ENCODE data around the gene SF3B6. TPM values are rescaled to one million over a fixed set of nuclear protein-coding genes. Genes with fewer than 3 reads are reported as not detected.

Gene SF3B6
- total RNA-seq, 1 experiment from 2014 or later, result 123 TPM

DNA sequence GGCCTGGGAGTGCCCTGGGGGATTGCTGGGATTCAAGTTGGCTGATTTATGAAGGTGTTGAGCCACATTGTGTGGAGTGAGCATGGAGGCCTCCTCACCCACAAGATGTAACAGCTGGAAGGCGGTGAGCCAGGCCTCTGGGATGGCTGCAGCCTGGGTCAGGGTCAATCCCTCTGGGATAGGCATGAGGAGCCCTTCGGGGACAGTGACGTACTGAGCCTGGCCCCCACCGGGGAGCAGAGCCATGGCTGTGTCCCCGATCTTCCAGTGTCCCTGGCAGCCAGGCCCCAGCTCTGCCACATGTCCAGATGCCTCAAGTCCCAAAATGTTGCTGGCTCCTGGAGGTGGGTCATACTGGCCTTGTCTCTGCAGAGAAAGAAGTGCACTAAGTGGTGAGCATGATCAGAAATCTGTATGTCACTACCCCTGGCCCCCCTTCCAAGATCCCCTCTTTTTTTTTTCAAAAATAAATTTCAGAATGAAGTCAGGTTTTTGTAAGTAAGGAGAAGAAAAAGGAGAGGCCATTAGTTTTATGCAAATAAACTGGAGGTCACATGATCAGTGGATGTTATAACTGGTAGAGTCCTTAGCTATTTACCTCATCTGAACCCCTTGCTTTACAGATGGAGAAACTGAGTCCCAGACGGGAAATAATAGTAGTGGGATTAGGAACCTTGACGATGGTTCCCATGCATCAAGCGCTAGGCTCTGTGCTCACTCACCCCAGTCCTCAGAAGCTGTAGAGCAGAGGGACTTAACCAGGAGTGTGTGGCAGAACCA is 6.9 kb upstream of the SF3B6 start:
- no peaks in the 10 kb centered on the region for H3K27me3 ChIP-seq (ENCODE audit: insufficient read depth, low read depth)
- ChIA-PET CTCF (interaction anchor here (0.6 to 1.7 kb wide), 3 partner anchors 28 to 694 kb away, joined by 5 to 10 read pairs (median 10); no protein-coding TSS in a partner anchor), POLR2A (ENCODE audit: unreplicated experiment) (interaction anchor here (0.6 to 1.5 kb wide), 3 partner anchors 28 to 252 kb away, joined by 3 to 9 read pairs (median 4); partner anchors contain the start of gene WDCP)
- DNase-seq, result no peak
- H3K9me3 ChIP-seq (ENCODE audit: insufficient read depth, low read depth), result no peaks in the 10 kb centered on the region
- peak overlapping the region; percentile 86 for H3K4me2 ChIP-seq
- intact Hi-C loops (cut with micrococcal nuclease; ENCODE audit: unreplicated experiment), result loop anchor here (5.0 kb wide), 2 partner anchors 299 to 709 kb away; partner anchors contain the start of genes CENPO and PTRHD1
- peak overlapping the region; percentile 95 for H2AFZ ChIP-seq
- no peaks in the 10 kb centered on the region for H3K9me2 ChIP-seq (ENCODE audit: insufficient read depth)
- TF ChIP-seq, protein P1, sequence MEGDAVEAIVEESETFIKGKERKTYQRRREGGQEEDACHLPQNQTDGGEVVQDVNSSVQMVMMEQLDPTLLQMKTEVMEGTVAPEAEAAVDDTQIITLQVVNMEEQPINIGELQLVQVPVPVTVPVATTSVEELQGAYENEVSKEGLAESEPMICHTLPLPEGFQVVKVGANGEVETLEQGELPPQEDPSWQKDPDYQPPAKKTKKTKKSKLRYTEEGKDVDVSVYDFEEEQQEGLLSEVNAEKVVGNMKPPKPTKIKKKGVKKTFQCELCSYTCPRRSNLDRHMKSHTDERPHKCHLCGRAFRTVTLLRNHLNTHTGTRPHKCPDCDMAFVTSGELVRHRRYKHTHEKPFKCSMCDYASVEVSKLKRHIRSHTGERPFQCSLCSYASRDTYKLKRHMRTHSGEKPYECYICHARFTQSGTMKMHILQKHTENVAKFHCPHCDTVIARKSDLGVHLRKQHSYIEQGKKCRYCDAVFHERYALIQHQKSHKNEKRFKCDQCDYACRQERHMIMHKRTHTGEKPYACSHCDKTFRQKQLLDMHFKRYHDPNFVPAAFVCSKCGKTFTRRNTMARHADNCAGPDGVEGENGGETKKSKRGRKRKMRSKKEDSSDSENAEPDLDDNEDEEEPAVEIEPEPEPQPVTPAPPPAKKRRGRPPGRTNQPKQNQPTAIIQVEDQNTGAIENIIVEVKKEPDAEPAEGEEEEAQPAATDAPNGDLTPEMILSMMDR (conservative IDR thresholded peaks at IDR 0.05), result no peak
- peak overlapping the region; percentile 61 for H3K27ac ChIP-seq
- H4K20me1 ChIP-seq (ENCODE audit: insufficient read depth), result no peaks in the 10 kb centered on the region
- H3K79me2 ChIP-seq (ENCODE audit: low read depth), result no peaks in the 10 kb centered on the region
- H3F3A ChIP-seq (ENCODE audit: insufficient read depth, low read depth), result peaks cover 29% of the 10 kb centered on the region
- H3K4me3 ChIP-seq, result peak overlapping the region; percentile 71
- BruUV-seq (replicated peaks), result no TSS peak
- no peaks in the 10 kb centered on the region for H3K36me3 ChIP-seq (ENCODE audit: low read depth)
- H3K4me1 ChIP-seq (replicated peaks; ENCODE audit: insufficient read depth), result peaks cover 24% of the 10 kb centered on the region

GRCh38 chr2:24080701-24081100 is 4.6 kb upstream of the SF3B6 start:
- ChIA-PET POLR2A (ENCODE audit: unreplicated experiment) (no interaction called here), CTCF (no interaction called here)
- Histone ChIP-seq H4K20me1 (ENCODE audit: insufficient read depth) (no peaks in the 10 kb centered on the region), H3K9me3 (ENCODE audit: insufficient read depth, low read depth) (no peaks in the 10 kb centered on the region), H3K4me3 (no peak overlapping the region), H3K9me2 (ENCODE audit: insufficient read depth) (no peaks in the 10 kb centered on the region), H3F3A (ENCODE audit: insufficient read depth, low read depth) (peaks cover 43% of the 10 kb centered on the region), H3K36me3 (ENCODE audit: low read depth) (no peaks in the 10 kb centered on the region), H3K79me2 (ENCODE audit: low read depth) (peaks cover 2% of the 10 kb centered on the region), H3K27ac (no peak overlapping the region), H3K27me3 (ENCODE audit: insufficient read depth, low read depth) (no peaks in the 10 kb centered on the region), H3K4me2 (no peak overlapping the region), H3K4me1 (replicated peaks; ENCODE audit: insufficient read depth) (peaks cover 30% of the 10 kb centered on the region), H2AFZ (no peak overlapping the region)
- no TSS peak for BruUV-seq (replicated peaks)
- TF ChIP-seq, protein P1 (conservative IDR thresholded peaks at IDR 0.05), result no peak
- no peak for TF ChIP-seq EZH2 (IDR thresholded peaks at IDR 0.05; ENCODE audit: low read depth)
- intact Hi-C loops (cut with micrococcal nuclease; ENCODE audit: unreplicated experiment), result loop anchor here (5.0 kb wide), 2 partner anchors 302 to 712 kb away; partner anchors contain the start of genes CENPO and PTRHD1
- no peak for DNase-seq

DNA sequence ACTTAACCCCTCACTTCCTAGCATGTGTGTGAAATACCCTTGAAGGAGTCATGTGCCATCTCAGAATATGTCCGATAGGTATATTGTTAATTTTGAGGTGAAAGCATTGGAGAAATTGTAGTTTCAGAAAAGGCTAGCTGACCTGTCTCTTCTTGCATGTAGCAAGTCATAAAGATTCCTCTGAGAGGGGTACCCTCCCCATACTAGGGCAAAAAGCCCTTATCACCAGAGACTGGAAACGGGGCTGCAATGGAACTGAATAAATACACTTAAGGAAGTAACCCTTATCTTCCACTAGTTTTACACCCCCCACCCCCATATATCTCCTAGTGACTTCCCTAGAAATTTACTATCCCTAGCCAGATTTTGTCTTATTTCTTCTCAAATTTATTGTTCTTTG is 1.8 kb upstream of the SF3B6 start:
- POLR2A ChIA-PET (ENCODE audit: unreplicated experiment), result no interaction called here

More for the DNA sequence above, 1.8 kb upstream of the SF3B6 start:
- no peak for DNase-seq
- no peaks in the 10 kb centered on the region for H3K9me3 ChIP-seq (ENCODE audit: insufficient read depth, low read depth)
- peak overlapping the region; percentile 71 for H3K27ac ChIP-seq
- CTCF ChIA-PET, result no interaction called here
- peaks cover 25% of the 10 kb centered on the region for H3K4me1 ChIP-seq (replicated peaks; ENCODE audit: insufficient read depth)
- peaks cover 45% of the 10 kb centered on the region for H3F3A ChIP-seq (ENCODE audit: insufficient read depth, low read depth)
- peaks cover 29% of the 10 kb centered on the region for H3K79me2 ChIP-seq (ENCODE audit: low read depth)
- no peaks in the 10 kb centered on the region for H3K27me3 ChIP-seq (ENCODE audit: insufficient read depth, low read depth)
- H3K9me2 ChIP-seq (ENCODE audit: insufficient read depth), result no peaks in the 10 kb centered on the region
- BruUV-seq (replicated peaks), result no TSS peak
- H3K4me2 ChIP-seq, result peak overlapping the region; percentile 98
- no peak for TF ChIP-seq EZH2 (IDR thresholded peaks at IDR 0.05; ENCODE audit: low read depth)
- TF ChIP-seq, protein P1 (conservative IDR thresholded peaks at IDR 0.05), result no peak
- peaks cover 13% of the 10 kb centered on the region for H4K20me1 ChIP-seq (ENCODE audit: insufficient read depth)
- intact Hi-C loops (cut with micrococcal nuclease; ENCODE audit: unreplicated experiment), result loop anchor here (2.0 kb wide), 2 partner anchors 45 to 151 kb away; partner anchors contain the start of genes ATAD2B, FAM228B and PFN4
- peak overlapping the region; percentile 94 for H2AFZ ChIP-seq
- H3K36me3 ChIP-seq (ENCODE audit: low read depth), result peaks cover 10% of the 10 kb centered on the region
- peak overlapping the region; percentile 89 for H3K4me3 ChIP-seq

All from PC-9 (cell line).